Upper lobe of right lung (tissue), 1 donor: ENCODE measurements around the gene MAP2K2. TPM values are rescaled to one million over a fixed set of nuclear protein-coding genes. Genes with fewer than 3 reads are reported as not detected.
A peak's percentile ranks its signal among the peaks of the same experiment; 100 is the strongest.

Source experiments
- ATAC-seq: fragments of 200-7000 bp; cut with Tn5 transposase; one replicate; pipeline ENCODE4 v1.9.1; 2020; ENCODE audit warnings: mild to moderate bottlenecking, moderate library complexity
- DNase-seq: peaks from one replicate; pipeline ENCODE4 v3.0.0-alpha.2; 2020
- H3K27ac ChIP-seq: fragments of 200-600 bp; one replicate; pipeline ENCODE4 v1.8.0; 2022
- H3K27me3 ChIP-seq: fragments of 200-600 bp; one replicate; pipeline ENCODE4 v1.8.0; 2022; ENCODE audit warnings: mild to moderate bottlenecking
- H3K36me3 ChIP-seq: fragments of 200-600 bp; one replicate; pipeline ENCODE4 v1.8.0; 2022
- H3K4me1 ChIP-seq: fragments of 200-600 bp; one replicate; pipeline ENCODE4 v1.8.0; 2022
- H3K4me3 ChIP-seq: fragments of 200-600 bp; one replicate; pipeline ENCODE4 v1.8.0; 2022; ENCODE audit warnings: mild to moderate bottlenecking
- H3K9me3 ChIP-seq: fragments of 200-600 bp; one replicate; pipeline ENCODE4 v1.8.0; 2022
- CTCF ChIP-seq: fragments of 200-600 bp; IDR thresholded peaks from one replicate; pipeline ENCODE4 v1.8.0; 2022; ENCODE audit warnings: antibody characterized with exemption
- intact Hi-C: fragments of 100-400 bp; cut with DNase I; formaldehyde crosslinking; loops from one replicate; pipeline ENCODE4 v1.11.0; 2022
- total RNA-seq: library from RNA; stranded (reverse); fragmentation: NEBNext Ultra II Directional; extraction: Animal tissue kit (Norgen Biotek cat#: 25700); gene quantifications from one replicate; pipeline ENCODE4 v1.2.1, GENCODE V29; 2021
- donor health status: DM: no; HTN: yes; CAD: no; lungs with severe emphysema.

The MAP2K2 gene
- total RNA-seq, 1 donor from 2014 or later: 110 TPM

GRCh38 chr19:4114181-4114580 is 9.7 kb downstream of the MAP2K2 start:
- H3K4me1 ChIP-seq: peaks cover 6% of the 10 kb centered on the region
- DNase-seq: no peak
- intact Hi-C loops: no loop called here
- no peak overlapping the region for H3K4me3 ChIP-seq
- no peak for ATAC-seq
- no peaks in the 10 kb centered on the region for H3K27me3 ChIP-seq
- H3K9me3 ChIP-seq: no peaks in the 10 kb centered on the region
- H3K36me3 ChIP-seq: peaks cover 72% of the 10 kb centered on the region
- H3K27ac ChIP-seq: no peak overlapping the region
- TF ChIP-seq CTCF: no peak

GRCh38 chr19:4113398-4114088 is 10.4 kb downstream of the MAP2K2 start:
- peaks cover 6% of the 10 kb centered on the region for H3K4me1 ChIP-seq
- no peak for TF ChIP-seq CTCF
- H3K36me3 ChIP-seq: peaks cover 74% of the 10 kb centered on the region
- no peak overlapping the region for H3K27ac ChIP-seq
- ATAC-seq (no peak), DNase-seq (no peak)
- no peaks in the 10 kb centered on the region for H3K9me3 ChIP-seq
- intact Hi-C loops: no loop called here
- no peak overlapping the region for H3K4me3 ChIP-seq
- H3K27me3 ChIP-seq: no peaks in the 10 kb centered on the region

- no peak for TF ChIP-seq CTCF
- Histone ChIP-seq H3K27me3 (no peaks in the 10 kb centered on the region), H3K36me3 (peaks cover 75% of the 10 kb centered on the region), H3K4me1 (peaks cover 6% of the 10 kb centered on the region), H3K4me3 (no peak overlapping the region), H3K27ac (no peak overlapping the region), H3K9me3 (no peaks in the 10 kb centered on the region)
- DNase-seq (no peak), ATAC-seq (no peak)
- intact Hi-C loops: no loop called here
Observed at GRCh38 chr19:4112367-4112766, 11.6 kb downstream of the MAP2K2 start.

- TF ChIP-seq CTCF: no peak
- ATAC-seq: no peak
- no peak overlapping the region for H3K4me3 ChIP-seq
- intact Hi-C loops: no loop called here
- no peak for DNase-seq
- no peaks in the 10 kb centered on the region for H3K9me3 ChIP-seq
- no peaks in the 10 kb centered on the region for H3K4me1 ChIP-seq
- H3K27ac ChIP-seq: no peak overlapping the region
- no peaks in the 10 kb centered on the region for H3K27me3 ChIP-seq
- H3K36me3 ChIP-seq: peaks cover 79% of the 10 kb centered on the region
Observed at GRCh38 chr19:4109626-4109945, 14.3 kb downstream of the MAP2K2 start.

- intact Hi-C loops: no loop called here
- Histone ChIP-seq H3K4me3 (no peak overlapping the region), H3K9me3 (no peaks in the 10 kb centered on the region), H3K27ac (no peak overlapping the region), H3K27me3 (no peaks in the 10 kb centered on the region), H3K4me1 (no peaks in the 10 kb centered on the region), H3K36me3 (peaks cover 79% of the 10 kb centered on the region)
- ATAC-seq (peak; percentile 45), DNase-seq (no peak)
- no peak for TF ChIP-seq CTCF
Observed at GRCh38 chr19:4108767-4109625, 14.9 kb downstream of the MAP2K2 start.
